Uterus (tissue), 4 donors: Measurements from ENCODE around the gene SPATA16. TPM values are rescaled to one million over a fixed set of nuclear protein-coding genes. Genes with fewer than 3 reads are reported as not detected.

ENCODE experiments used
- DNase-seq, 2 donors: peaks; one replicate each; pipeline ENCODE4 v3.0.0-alpha.2; 2019 to 2020
- H3K27ac ChIP-seq, 2 donors: fragments of 200-600 bp; sonication (generic); 1 replicate in 1 of 2; 2 replicates in 1 of 2; pipeline ENCODE4 v1.5.1; 2016 to 2018
- H3K27me3 ChIP-seq, 2 donors: fragments of 200-600 bp; sonication (generic); one replicate each; pipeline ENCODE4 v1.5.1; 2018 to 2019; ENCODE audit warnings: control low read depth in 1 of 2
- H3K36me3 ChIP-seq, 2 donors: fragments of 200-600 bp; sonication (generic); one replicate each; pipeline ENCODE4 v1.5.1; 2019; ENCODE audit warnings: control low read depth in 1 of 2
- H3K4me1 ChIP-seq, 2 donors: fragments of 200-600 bp; sonication (generic); one replicate each; pipeline ENCODE4 v1.5.1; 2018 to 2019; ENCODE audit warnings: control low read depth in 1 of 2
- H3K4me3 ChIP-seq, 2 donors: fragments of 200-600 bp; sonication (generic); 1 replicate in 1 of 2; 2 replicates in 1 of 2; pipeline ENCODE4 v1.5.1; 2018 to 2019; ENCODE audit warnings: mild to moderate bottlenecking in 1 of 2
- H3K9me3 ChIP-seq, 2 donors: fragments of 200-600 bp; sonication (generic); one replicate each; pipeline ENCODE4 v1.5.1; 2019; ENCODE audit warnings: control low read depth in 1 of 2
- POLR2A ChIP-seq, 2 donors: fragments of 450-650 bp; IDR thresholded peaks; one replicate each; pipeline ENCODE4 v1.6.1; 2016; ENCODE audit warnings: antibody characterized with exemption in 2 of 2, mild to moderate bottlenecking in 1 of 2, moderate library complexity in 1 of 2
- intact Hi-C: fragments of 100-400 bp; cut with DNase I; formaldehyde crosslinking; loops from one replicate; pipeline ENCODE4 v1.15.1; 2023; ENCODE audit warnings: low total_unique reads
- total RNA-seq, 4 donors: library from RNA; depleted of rRNA in 3 of 4; stranded (reverse); fragments of >200 nt in 3 of 4; gene quantifications; one replicate each; pipeline versions ENCODE4 v1.1.0 to v1.2.4, GENCODE V29; 2014 to 2023
- TF ChIP-seq, protein P1 (sequence below), 4 experiments: fragments of 200-600 bp in 2 of 4; fragments of 450-650 bp in 2 of 4; sonication (generic) in 2 of 4; IDR thresholded peaks; one replicate each; pipeline ENCODE4 v1.5.1; 2016 to 2019; ENCODE audit warnings: antibody characterized with exemption in 4 of 4, mild to moderate bottlenecking in 2 of 4, moderate library complexity in 1 of 4
- donor health status: DM: yes; HTN: yes; CAD: no.

Gene SPATA16
- total RNA-seq, 4 donors from 2014 or later: not detected

DNA sequence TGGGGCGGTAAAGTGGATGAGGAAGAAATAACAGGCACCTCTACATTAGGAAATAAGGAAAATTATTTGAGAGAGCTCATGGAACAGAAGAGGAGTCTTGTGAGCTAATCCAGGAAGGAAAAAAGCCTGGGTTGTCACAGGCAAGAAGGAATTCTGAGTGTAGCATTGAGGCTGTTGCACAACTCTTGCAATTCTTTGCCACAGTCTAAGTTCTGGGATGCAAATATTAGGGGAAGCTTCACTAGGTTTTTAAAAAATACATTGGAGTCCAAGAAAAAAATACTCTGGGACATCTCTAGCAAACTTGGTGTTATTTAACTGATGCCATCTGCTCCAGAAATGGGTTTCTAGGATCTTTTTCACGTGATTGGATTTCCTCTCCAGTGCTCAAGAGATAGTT, 122.3 kb downstream of the SPATA16 start:
- no peaks in the 10 kb centered on the region for H3K27me3 ChIP-seq
- TF ChIP-seq, protein P1, sequence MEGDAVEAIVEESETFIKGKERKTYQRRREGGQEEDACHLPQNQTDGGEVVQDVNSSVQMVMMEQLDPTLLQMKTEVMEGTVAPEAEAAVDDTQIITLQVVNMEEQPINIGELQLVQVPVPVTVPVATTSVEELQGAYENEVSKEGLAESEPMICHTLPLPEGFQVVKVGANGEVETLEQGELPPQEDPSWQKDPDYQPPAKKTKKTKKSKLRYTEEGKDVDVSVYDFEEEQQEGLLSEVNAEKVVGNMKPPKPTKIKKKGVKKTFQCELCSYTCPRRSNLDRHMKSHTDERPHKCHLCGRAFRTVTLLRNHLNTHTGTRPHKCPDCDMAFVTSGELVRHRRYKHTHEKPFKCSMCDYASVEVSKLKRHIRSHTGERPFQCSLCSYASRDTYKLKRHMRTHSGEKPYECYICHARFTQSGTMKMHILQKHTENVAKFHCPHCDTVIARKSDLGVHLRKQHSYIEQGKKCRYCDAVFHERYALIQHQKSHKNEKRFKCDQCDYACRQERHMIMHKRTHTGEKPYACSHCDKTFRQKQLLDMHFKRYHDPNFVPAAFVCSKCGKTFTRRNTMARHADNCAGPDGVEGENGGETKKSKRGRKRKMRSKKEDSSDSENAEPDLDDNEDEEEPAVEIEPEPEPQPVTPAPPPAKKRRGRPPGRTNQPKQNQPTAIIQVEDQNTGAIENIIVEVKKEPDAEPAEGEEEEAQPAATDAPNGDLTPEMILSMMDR (IDR thresholded peaks at IDR 0.05): no peak
- H3K9me3 ChIP-seq: no peaks in the 10 kb centered on the region
- H3K36me3 ChIP-seq: no peaks in the 10 kb centered on the region
- H3K27ac ChIP-seq: no peak overlapping the region
- DNase-seq: no peak
- no peak overlapping the region for H3K4me3 ChIP-seq
- no peaks in the 10 kb centered on the region for H3K4me1 ChIP-seq
- intact Hi-C loops: no loop called here

DNA sequence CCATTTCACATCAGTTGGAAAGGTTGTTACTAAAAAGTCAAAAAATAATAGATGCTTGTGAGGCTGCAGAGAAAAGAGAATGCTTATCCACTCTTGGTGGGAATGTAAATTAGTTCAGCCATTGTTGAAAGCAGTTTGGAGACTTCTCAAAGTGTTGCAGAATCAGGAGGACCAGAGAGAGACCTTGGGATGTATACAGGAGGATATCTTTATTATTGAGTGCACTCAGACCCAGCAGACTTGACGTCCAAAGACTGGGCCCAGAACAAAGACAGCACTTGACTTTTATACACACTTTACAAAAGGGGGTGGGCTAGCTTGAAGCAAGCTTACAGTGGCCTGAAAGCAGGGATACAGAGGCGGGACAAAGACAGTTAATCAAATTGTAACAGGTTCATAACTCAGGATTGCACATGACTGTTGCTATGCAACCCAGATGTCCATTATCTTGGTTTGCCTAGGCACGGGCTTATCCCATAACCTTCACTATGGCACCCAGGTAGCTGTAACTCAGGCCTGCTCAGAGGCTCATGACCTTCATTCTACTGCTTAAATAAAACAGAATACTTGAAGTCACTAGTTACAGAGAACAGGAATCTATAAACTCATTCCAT, 127.7 kb downstream of the SPATA16 start:
- DNase-seq: no peak
- intact Hi-C loops: no loop called here
- Histone ChIP-seq H3K27ac (no peak overlapping the region), H3K9me3 (no peaks in the 10 kb centered on the region), H3K4me3 (no peak overlapping the region), H3K4me1 (no peaks in the 10 kb centered on the region), H3K36me3 (no peaks in the 10 kb centered on the region), H3K27me3 (no peaks in the 10 kb centered on the region)
- no peak for TF ChIP-seq POLR2A (IDR thresholded peaks at IDR 0.05)
- TF ChIP-seq, protein P1 (IDR thresholded peaks at IDR 0.05): no peak

DNA sequence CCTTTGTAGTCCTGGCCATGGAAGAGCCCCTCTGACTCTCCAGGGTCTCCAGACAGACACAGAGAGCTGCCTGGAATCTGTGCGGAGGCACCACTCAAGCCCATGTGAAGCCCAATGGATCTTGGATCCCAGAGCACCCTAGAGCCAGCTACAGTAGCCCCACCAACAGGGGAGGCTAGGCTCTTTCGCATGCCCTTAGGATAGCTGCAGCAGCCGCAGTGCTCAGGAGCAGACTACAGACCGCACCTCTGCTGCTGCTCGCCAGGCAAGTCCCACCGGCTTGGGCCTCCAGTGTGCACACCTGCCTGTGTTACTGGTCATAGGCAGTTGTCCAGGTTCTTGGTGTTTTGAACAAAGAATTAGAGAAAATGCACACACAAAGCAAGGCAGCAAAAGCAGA, 131.6 kb downstream of the SPATA16 start:
- H3K36me3 ChIP-seq: no peaks in the 10 kb centered on the region
- peaks cover 0 to 3% of the 10 kb centered on the region in 2 donors for H3K27me3 ChIP-seq
- no peak for TF ChIP-seq POLR2A (IDR thresholded peaks at IDR 0.05)
- TF ChIP-seq, protein P1 (IDR thresholded peaks at IDR 0.05): no peak
- no peaks in the 10 kb centered on the region for H3K9me3 ChIP-seq
- intact Hi-C loops: no loop called here
- no peak overlapping the region for H3K27ac ChIP-seq
- DNase-seq: no peak
- H3K4me3 ChIP-seq: no peak overlapping the region
- no peaks in the 10 kb centered on the region for H3K4me1 ChIP-seq

DNA sequence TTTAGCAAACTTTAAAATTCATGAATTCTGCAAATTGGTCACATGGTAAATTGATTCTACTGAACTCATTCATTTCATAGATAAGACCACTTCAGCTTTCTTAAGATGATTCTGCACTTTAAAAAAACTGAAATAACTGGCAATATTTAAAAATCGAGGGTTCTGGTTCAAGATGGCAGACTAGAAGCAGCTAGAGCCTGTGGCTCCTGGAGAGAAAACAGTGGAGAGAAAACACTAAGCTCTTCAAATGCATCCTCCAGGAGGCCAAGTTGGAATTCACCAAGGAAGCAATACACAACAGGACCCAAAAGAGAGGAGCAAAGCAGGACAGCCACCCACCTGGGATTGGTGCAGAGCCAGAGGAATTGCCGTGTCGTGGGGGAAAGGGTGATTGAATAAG, 132.1 kb downstream of the SPATA16 start:
- H3K9me3 ChIP-seq: no peaks in the 10 kb centered on the region
- H3K4me1 ChIP-seq: no peaks in the 10 kb centered on the region
- H3K4me3 ChIP-seq: no peak overlapping the region
- H3K27me3 ChIP-seq: peaks cover 0 to 3% of the 10 kb centered on the region in 2 donors
- H3K27ac ChIP-seq: no peak overlapping the region
- H3K36me3 ChIP-seq: no peaks in the 10 kb centered on the region
- TF ChIP-seq, protein P1 (IDR thresholded peaks at IDR 0.05): no peak
- TF ChIP-seq POLR2A (IDR thresholded peaks at IDR 0.05): no peak
- no peak for DNase-seq
- intact Hi-C loops: no loop called here

DNA sequence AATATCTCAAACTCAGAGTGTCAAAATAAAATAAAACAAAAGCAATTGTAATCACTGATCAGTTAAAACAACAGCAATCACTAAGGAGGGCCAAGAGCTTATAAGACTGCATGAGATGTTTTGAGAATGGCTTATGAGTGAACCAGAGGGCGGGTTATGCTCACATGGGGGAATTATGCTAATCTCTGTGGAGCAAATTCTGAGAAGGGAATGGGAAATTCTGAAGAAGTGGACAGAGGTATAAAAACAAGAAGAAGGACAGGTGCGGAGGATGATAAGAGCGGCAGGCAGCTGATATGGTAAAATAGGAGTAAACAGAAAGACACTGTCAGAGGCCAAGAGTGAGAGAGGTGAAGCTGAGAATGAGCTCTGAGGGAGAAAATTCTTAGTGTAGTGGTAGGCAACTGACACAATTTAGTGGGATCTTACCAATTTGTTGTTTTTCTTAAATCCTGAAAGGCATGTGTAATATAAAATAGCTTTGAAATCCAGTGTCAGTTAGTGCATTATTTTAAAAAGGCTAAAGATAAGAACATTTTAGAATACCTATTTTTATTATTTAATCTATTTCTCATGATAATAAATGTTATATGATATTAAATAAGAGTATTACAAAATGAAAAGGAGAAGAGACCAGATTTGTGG, 133.8 kb downstream of the SPATA16 start:
- Histone ChIP-seq H3K27me3 (peaks cover 0 to 3% of the 10 kb centered on the region in 2 donors), H3K9me3 (no peaks in the 10 kb centered on the region), H3K4me3 (no peak overlapping the region), H3K4me1 (no peaks in the 10 kb centered on the region), H3K36me3 (no peaks in the 10 kb centered on the region), H3K27ac (no peak overlapping the region)
- TF ChIP-seq, protein P1 (IDR thresholded peaks at IDR 0.05): no peak
- no peak for TF ChIP-seq POLR2A (IDR thresholded peaks at IDR 0.05)
- intact Hi-C loops: no loop called here
- no peak for DNase-seq
